HG03064 (cell line): ENCODE data around the gene CKAP2L.

Source experiments
- ATAC-seq: cut with Tn5 transposase; IDR thresholded peaks from one replicate; pipeline ENCODE4 v1.9.1; 2021; ENCODE audit warnings: low read depth; ENCODE audit not compliant: unreplicated experiment

CKAP2L gene

GRCh38 chr2:112768432-112768831 lies 4.0 kb upstream of the CKAP2L start:
- ATAC-seq, result no peak

GRCh38 chr2:112767693-112768330 lies 3.4 kb upstream of the CKAP2L start:
- ATAC-seq, result no peak

GRCh38 chr2:112765251-112765650 lies 842 bp upstream of the CKAP2L start:
- ATAC-seq, result no peak

GRCh38 chr2:112762276-112762675 lies 2.1 kb downstream of the CKAP2L start:
- ATAC-seq, result no peak

- no peak for ATAC-seq
These were observed 4.3 kb downstream of the CKAP2L start for GRCh38 chr2:112760149-112760548.

GRCh38 chr2:112758711-112759110 lies 5.7 kb downstream of the CKAP2L start:
- ATAC-seq, result no peak

GRCh38 chr2:112757265-112757664 lies 7.1 kb downstream of the CKAP2L start:
- no peak for ATAC-seq

GRCh38 chr2:112756207-112756606 lies 8.2 kb downstream of the CKAP2L start:
- no peak for ATAC-seq

GRCh38 chr2:112755444-112755843 lies 9.0 kb downstream of the CKAP2L start:
- ATAC-seq, result no peak

GRCh38 chr2:112754564-112754963 lies 9.8 kb downstream of the CKAP2L start:
- ATAC-seq, result no peak

- ATAC-seq, result no peak
These were observed 11.7 kb downstream of the CKAP2L start for GRCh38 chr2:112752667-112753066.

- no peak for ATAC-seq
These were observed 12.8 kb downstream of the CKAP2L start for GRCh38 chr2:112751451-112752197.

GRCh38 chr2:112750560-112750843 lies 13.9 kb downstream of the CKAP2L start:
- ATAC-seq, result no peak

GRCh38 chr2:112749755-112750559 lies 14.5 kb downstream of the CKAP2L start:
- no peak for ATAC-seq

GRCh38 chr2:112740527-112740926 lies 23.9 kb downstream of the CKAP2L start:
- ATAC-seq, result no peak

GRCh38 chr2:112737542-112738232 lies 26.7 kb downstream of the CKAP2L start:
- no peak for ATAC-seq

- no peak for ATAC-seq
These were observed 30.5 kb downstream of the CKAP2L start for GRCh38 chr2:112733871-112734270.

GRCh38 chr2:112733456-112733855 lies 31.0 kb downstream of the CKAP2L start:
- no peak for ATAC-seq

GRCh38 chr2:112731479-112731878 lies 32.9 kb downstream of the CKAP2L start:
- ATAC-seq, result no peak

GRCh38 chr2:112730791-112731190 lies 33.6 kb downstream of the CKAP2L start:
- no peak for ATAC-seq

- ATAC-seq, result no peak
These were observed 34.2 kb downstream of the CKAP2L start for GRCh38 chr2:112730216-112730615.
